H1 (cell line): Measurements from ENCODE around the gene MCM3AP. TPM values are rescaled to one million over a fixed set of nuclear protein-coding genes. Genes with fewer than 3 reads are reported as not detected.

Experiments
- CTCF ChIA-PET: fragments of 300-600 bp; sonication (Branson Sonifier 250); formaldehyde crosslinking; loops from one replicate; lab custom pipeline; 2021; ENCODE audit not compliant: partially characterized antibody; lab: Charles Lee
- POLR2A ChIA-PET: fragments of 300-600 bp; sonication (Branson Sonifier 250); formaldehyde crosslinking; loops from one replicate; lab custom pipeline; 2021; ENCODE audit warnings: inconsistent platforms; ENCODE audit not compliant: partially characterized antibody; lab: Charles Lee
- DNase-seq, 2 experiments: peaks; one replicate each; pipeline versions ENCODE4 v3.0.0 to v3.0.0-alpha.2; 2010 to 2022; ENCODE audit warnings: low spot score in 2 of 2, low read depth in 1 of 2, mixed read lengths in 1 of 2
- FAIRE-seq: peaks from 2 replicates; lab custom pipeline; 2011; peaks lifted over from hg19 to GRCh38; lab: Jason Lieb, UNC
- H2AFZ ChIP-seq: 2 replicates; pipeline ENCODE4 v1.8.1; 2012; ENCODE audit warnings: low read length, inconsistent platforms
- H2AK5ac ChIP-seq: 2 replicates; pipeline ENCODE4 v1.6.1; 2013; ENCODE audit warnings: low read depth, low read length
- H2BK120ac ChIP-seq: replicated peaks from 2 replicates; pipeline ENCODE3; 2013; ENCODE audit warnings: low read depth, low read length, inconsistent platforms
- H2BK12ac ChIP-seq: 2 replicates; pipeline ENCODE4 v1.6.1; 2013; ENCODE audit warnings: low read depth, low read length
- H2BK15ac ChIP-seq: 2 replicates; pipeline ENCODE4 v1.6.1; 2013; ENCODE audit warnings: low read length
- H2BK20ac ChIP-seq: 2 replicates; pipeline ENCODE4 v1.6.1; 2013; ENCODE audit warnings: low read length
- H2BK5ac ChIP-seq: 2 replicates; pipeline ENCODE4 v1.6.1; 2013; ENCODE audit warnings: low read depth, low read length
- H3K14ac ChIP-seq: 2 replicates; pipeline ENCODE4 v1.6.1; 2013; ENCODE audit warnings: inconsistent platforms; ENCODE audit not compliant: insufficient read length
- H3K18ac ChIP-seq: 2 replicates; pipeline ENCODE4 v1.6.1; 2013; ENCODE audit warnings: low read length; ENCODE audit errors: extremely low read depth
- H3K23ac ChIP-seq: 2 replicates; pipeline ENCODE4 v1.6.1; 2013; ENCODE audit warnings: inconsistent platforms; ENCODE audit not compliant: insufficient read length
- H3K23me2 ChIP-seq: 2 replicates; pipeline ENCODE4 v1.6.1; 2013; ENCODE audit warnings: low read depth, low read length
- H3K27ac ChIP-seq: 2 replicates; pipeline ENCODE4 v1.6.1; 2011; ENCODE audit warnings: low read depth, low read length, inconsistent platforms
- H3K27me3 ChIP-seq, 4 experiments: replicated peaks in 1 of 4; 1 replicate in 1 of 4; 2 replicates in 3 of 4; pipeline versions ENCODE4 v1.6.1 to v1.8.1; 2011 to 2013; ENCODE audit warnings: low read length in 3 of 4, mild to moderate bottlenecking in 3 of 4, inconsistent platforms in 2 of 4, mixed read lengths in 2 of 4, moderate library complexity in 1 of 4; ENCODE audit not compliant: control insufficient read depth in 3 of 4, insufficient read depth in 3 of 4; ENCODE audit errors: extremely low read depth in 1 of 4
- H3K36me3 ChIP-seq, 4 experiments: 2 replicates each; pipeline versions ENCODE4 v1.6.1 to v1.8.1; 2011 to 2013; ENCODE audit warnings: mild to moderate bottlenecking in 4 of 4, low read length in 3 of 4, moderate library complexity in 2 of 4, control low read depth in 1 of 4, inconsistent platforms in 1 of 4; ENCODE audit not compliant: insufficient read depth in 4 of 4, control insufficient read depth in 2 of 4
- H3K4ac ChIP-seq: replicated peaks from 2 replicates; pipeline ENCODE3; 2013; ENCODE audit warnings: low read length, low read depth, mixed read lengths, inconsistent platforms; ENCODE audit not compliant: insufficient read length
- H3K4me1 ChIP-seq, 4 experiments: replicated peaks in 1 of 4; 1 replicate in 1 of 4; 2 replicates in 3 of 4; pipeline versions ENCODE4 v1.6.1 to v1.8.1; 2011 to 2013; ENCODE audit warnings: low read length in 3 of 4, inconsistent platforms in 2 of 4, mixed read lengths in 1 of 4; ENCODE audit not compliant: insufficient read depth in 4 of 4, control insufficient read depth in 3 of 4
- H3K4me2 ChIP-seq, 2 experiments: 2 replicates each; pipeline versions ENCODE4 v1.6.1 to v1.8.1; 2011 to 2013; ENCODE audit warnings: low read depth in 2 of 2, low read length in 2 of 2, control low read depth in 1 of 2, inconsistent platforms in 1 of 2, mild to moderate bottlenecking in 1 of 2; ENCODE audit not compliant: insufficient read depth in 1 of 2
- H3K4me3 ChIP-seq, 4 experiments: fragments of 200-600, 300-600 bp in 1 of 4; sonication (generic), shearing (Covaris generic), sonication (Bioruptor Twin) in 1 of 4; 2 replicates each; pipeline versions ENCODE4 v1.5.1 to v1.8.1; 2011 to 2016; ENCODE audit warnings: low read length in 4 of 4, low read depth in 3 of 4, control low read depth in 2 of 4, inconsistent platforms in 2 of 4, mild to moderate bottlenecking in 2 of 4, mixed read lengths in 1 of 4, moderate library complexity in 1 of 4; ENCODE audit not compliant: insufficient read depth in 2 of 4; ENCODE audit errors: extremely low read depth in 1 of 4
- H3K56ac ChIP-seq: replicated peaks from 2 replicates; pipeline ENCODE3; 2013; ENCODE audit warnings: low read depth, mild to moderate bottlenecking, mixed read lengths, low read length, inconsistent platforms; ENCODE audit not compliant: insufficient read length
- H3K79me1 ChIP-seq: 2 replicates; pipeline ENCODE4 v1.6.1; 2013; ENCODE audit warnings: low read depth, low read length, control low read depth
- H3K79me2 ChIP-seq, 2 experiments: 2 replicates each; pipeline versions ENCODE4 v1.6.1 to v1.8.1; 2012 to 2013; ENCODE audit warnings: low read length in 2 of 2, mild to moderate bottlenecking in 2 of 2, inconsistent platforms in 1 of 2; ENCODE audit not compliant: insufficient read depth in 2 of 2, control insufficient read depth in 1 of 2
- H3K9ac ChIP-seq, 4 experiments: replicated peaks in 1 of 4; 1 replicate in 1 of 4; 2 replicates in 3 of 4; pipeline versions ENCODE4 v1.6.1 to v1.8.1; 2011 to 2013; ENCODE audit warnings: low read depth in 3 of 4, low read length in 3 of 4, control low read depth in 2 of 4, mild to moderate bottlenecking in 2 of 4, moderate library complexity in 2 of 4, inconsistent platforms in 1 of 4; ENCODE audit errors: extremely low read depth in 1 of 4
- H3K9me3 ChIP-seq, 2 experiments: 2 replicates each; pipeline versions ENCODE4 v1.6.1 to v1.8.1; 2012 to 2013; ENCODE audit warnings: mild to moderate bottlenecking in 2 of 2, moderate library complexity in 2 of 2, control low read depth in 1 of 2, inconsistent platforms in 1 of 2, low read depth in 1 of 2, low read length in 1 of 2, mixed read lengths in 1 of 2; ENCODE audit not compliant: insufficient read depth in 2 of 2
- H4K20me1 ChIP-seq, 2 experiments: replicated peaks in 1 of 2; 2 replicates each; pipeline versions ENCODE3 to v1.8.1; 2011 to 2013; ENCODE audit warnings: inconsistent platforms in 2 of 2, low read length in 2 of 2, mild to moderate bottlenecking in 1 of 2; ENCODE audit not compliant: insufficient read depth in 2 of 2, control insufficient read depth in 1 of 2
- H4K5ac ChIP-seq: 2 replicates; pipeline ENCODE4 v1.6.1; 2013; ENCODE audit warnings: low read length, low read depth, mixed read lengths, inconsistent platforms; ENCODE audit not compliant: insufficient read length
- H4K8ac ChIP-seq: 2 replicates; pipeline ENCODE4 v1.8.0; 2013; ENCODE audit warnings: mild to moderate bottlenecking, moderate library complexity, low read length, inconsistent platforms; ENCODE audit not compliant: insufficient read depth; ENCODE audit errors: extremely low read depth
- H4K91ac ChIP-seq: replicated peaks from 2 replicates; pipeline ENCODE3; 2013; ENCODE audit warnings: low read length, mixed read lengths, inconsistent platforms; ENCODE audit not compliant: insufficient read length
- CHD1 ChIP-seq: IDR thresholded peaks from 2 replicates; pipeline ENCODE4 v1.6.1; 2012; ENCODE audit warnings: low read depth, low read length, improper control_type of control experiment
- CTCF ChIP-seq, 3 experiments: IDR thresholded peaks; 1 replicate in 2 of 3; 2 replicates in 1 of 3; pipeline versions ENCODE4 v1.5.1 to v1.6.1; 2011; ENCODE audit warnings: low read length in 3 of 3, mild to moderate bottlenecking in 3 of 3, inconsistent platforms in 2 of 3, low read depth in 1 of 3, moderate library complexity in 1 of 3; ENCODE audit not compliant: insufficient read depth in 1 of 3; ENCODE audit errors: control extremely low read depth in 1 of 3
- GTF2F1 ChIP-seq: IDR thresholded peaks from 2 replicates; pipeline ENCODE4 v1.6.1; 2012; ENCODE audit warnings: low read depth, low read length, improper control_type of control experiment, borderline replicate concordance
- RAD21 ChIP-seq, 2 experiments: IDR thresholded peaks in 1 of 2; conservative IDR thresholded peaks in 1 of 2; 2 replicates each; pipeline ENCODE4 v1.6.1; 2011; ENCODE audit warnings: low read depth in 2 of 2, low read length in 2 of 2, improper control_type of control experiment in 1 of 2, inconsistent platforms in 1 of 2, mild to moderate bottlenecking in 1 of 2, moderate library complexity in 1 of 2
- SP4 ChIP-seq: IDR thresholded peaks from 2 replicates; pipeline ENCODE4 v1.6.1; 2012; ENCODE audit warnings: low read length, inconsistent platforms
- WGBS, 2 experiments: shearing (Covaris generic) in 1 of 2; methylation state at CpG; one replicate each; pipeline versions ENCODE4 v1.1.6 to v1.1.7; 2013 to 2015; ENCODE audit warnings: low lambda C conversion rate in 2 of 2, mixed read lengths in 2 of 2, inconsistent platforms in 1 of 2, low coverage in 1 of 2, missing lambda C conversion rate in 1 of 2; ENCODE audit not compliant: insufficient replicate concordance in 2 of 2, insufficient coverage in 1 of 2, insufficient read length in 1 of 2; ENCODE audit errors: extremely low coverage in 1 of 2, missing lambda C conversion rate in 1 of 2; 5-methylcytosine and 5-hydroxymethylcytosine counted together
- polyA plus RNA-seq, 7 experiments: library from polyadenylated mRNA; depleted of rRNA in 3 of 7; stranded (reverse) in 5 of 7; unstranded in 2 of 7; fragments of >200 nt in 5 of 7; fragments of 200-250 nt in 2 of 7; gene quantifications; 1 replicate in 5 of 7; 2 replicates in 1 of 7; 4 replicates in 1 of 7; pipeline versions ENCODE4 v1.2.1 to v1.2.3, GENCODE V29; 2011 to 2013; ENCODE audit warnings: missing spikeins in 2 of 7, mixed read lengths in 2 of 7
- total RNA-seq: library from RNA; stranded (reverse); fragmentation: NEBNext Ultra II Directional; extraction: Animal tissue kit (Norgen Biotek cat#: 25700); gene quantifications from 2 replicates; pipeline ENCODE4 v1.2.1, GENCODE V29; 2021

The MCM3AP gene
- total and polyA plus RNA-seq, 2 of the 8 experiments (the other 6 are each of a cell fraction or from before 2014, with no cell fraction given): 37.2 to 119 TPM

- H2BK12ac ChIP-seq: no peak overlapping the region
- TF ChIP-seq SP4 (no peak), GTF2F1 (no peak), RAD21 (IDR thresholded peaks at IDR 0.05 in 1 of 2, conservative IDR thresholded peaks at IDR 0.05 in 1 of 2; ENCODE audit: low read depth in 2 of 2, low read length in 2 of 2) (peak; percentile 18 to 24; a peak in 2 of 4 replicates), CHD1 (no peak), CTCF (IDR thresholded peaks at IDR 0.05; ENCODE audit: control extremely low read depth in 1 of 3, insufficient read depth in 1 of 3, low read depth in 1 of 3, low read length in 3 of 3) (peak; percentile 20 to 43 (median 38); a peak in 3 of 4 replicates)
- TF ChIP-seq, all 59 proteins: peak for 2
- no peak overlapping the region for H2BK20ac ChIP-seq
- no peak overlapping the region for H2BK5ac ChIP-seq
- no peak overlapping the region for H2BK120ac ChIP-seq
- no peak overlapping the region for H2AFZ ChIP-seq
- H3K4me1 ChIP-seq: peaks cover 0 to 16% (median 8%) of the 10 kb centered on the region in 4 experiments; a peak in 5 of 7 replicates
- H4K8ac ChIP-seq: 0 out of 2 replicates have a peak overlapping the region, but pooled peaks have one; percentile 31
- no peak overlapping the region for H3K23ac ChIP-seq
- H3K36me3 ChIP-seq: peaks cover 0 to 19% (median 13%) of the 10 kb centered on the region in 4 experiments; a peak in 5 of 8 replicates
- H3K9ac ChIP-seq: no peak overlapping the region
- H4K91ac ChIP-seq: no peak overlapping the region
- H2AK5ac ChIP-seq: no peak overlapping the region
- H3K14ac ChIP-seq: no peak overlapping the region
- H3K27me3 ChIP-seq: no peaks in the 10 kb centered on the region
- H3K4me3 ChIP-seq: no peak overlapping the region
- no peak overlapping the region for H3K56ac ChIP-seq
- H4K20me1 ChIP-seq: peaks cover 4 to 22% of the 10 kb centered on the region in 2 experiments
- peaks cover 6% of the 10 kb centered on the region; the same call in 1 of the 2 replicates for H3K23me2 ChIP-seq
- H4K5ac ChIP-seq: no peak overlapping the region
- H2BK15ac ChIP-seq: no peak overlapping the region
- H3K18ac ChIP-seq: no peak overlapping the region
- H3K4ac ChIP-seq: no peak overlapping the region
- ChIA-PET POLR2A (interaction anchor here (0.5 to 3.2 kb wide), 9 partner anchors 8 to 140 kb away, joined by 3 to 24 read pairs (median 3); partner anchors contain the start of genes C21orf58 and MCM3AP), CTCF (interaction anchor here (0.6 to 1.5 kb wide), 7 partner anchors 14 to 97 kb away, joined by 3 to 4 read pairs (median 3); no protein-coding TSS in a partner anchor)
- no peaks in the 10 kb centered on the region; the same call in 1 of the 2 replicates for H3K79me1 ChIP-seq
- no peak overlapping the region for H3K27ac ChIP-seq
- WGBS, 2 experiments: 82% methylated on average over 21 of the region's 22 CpGs; no CpG with 5 or more reads in 1 of the 2 experiments
- no peaks in the 10 kb centered on the region for H3K79me2 ChIP-seq
- H3K9me3 ChIP-seq: no peaks in the 10 kb centered on the region
- no peak for FAIRE-seq
- peak in 1 of 2 experiments; percentile 48 for DNase-seq
- H3K4me2 ChIP-seq: no peak overlapping the region
Observed at GRCh38 chr21:46314441-46315020, 29.1 kb upstream of the MCM3AP start.
